IMR-90 (cell line): ENCODE data around the gene ZNF418. TPM values are rescaled to one million over a fixed set of nuclear protein-coding genes. Genes with fewer than 3 reads are reported as not detected.

Experiments
- ATAC-seq: fragments of 200-7000 bp; cut with Tn5 transposase; 2 replicates; pipeline ENCODE4 v1.9.1; 2020; ENCODE audit warnings: low read depth, mild to moderate bottlenecking, moderate library complexity
- BruUV-seq: library from RNA; stranded (reverse); fragments of 400-500 nt; replicated peaks from 2 replicates; lab custom pipeline; 2021; lab: Mats Ljungman, UMichigan
- CTCF ChIA-PET: fragments of 300-600 bp; formaldehyde crosslinking; extraction: SDS; loops from one replicate; lab custom pipeline; 2021; ENCODE audit warnings: antibody characterized with exemption; lab: Yijun Ruan, JAX
- POLR2A ChIA-PET: fragments of 300-600 bp; sonication (Branson Sonifier 250); formaldehyde crosslinking; loops from one replicate; lab custom pipeline; 2022; ENCODE audit warnings: antibody characterized with exemption; ENCODE audit not compliant: unreplicated experiment; lab: Charles Lee
- DNase-seq: peaks from one replicate; pipeline ENCODE4 v3.0.0; 2013
- H2AFZ ChIP-seq: replicated peaks from 2 replicates; pipeline ENCODE3; 2013; ENCODE audit warnings: low read length, mild to moderate bottlenecking; ENCODE audit not compliant: poor library complexity
- H2AK5ac ChIP-seq: 2 replicates; pipeline ENCODE4 v1.6.1; 2013; ENCODE audit warnings: low read depth, low read length, inconsistent platforms
- H2AK9ac ChIP-seq: replicated peaks from 2 replicates; pipeline ENCODE3; 2013; ENCODE audit warnings: mild to moderate bottlenecking, low read depth, low read length, moderate library complexity; ENCODE audit not compliant: poor library complexity
- H2BK120ac ChIP-seq: 2 replicates; pipeline ENCODE4 v1.6.1; 2013; ENCODE audit warnings: low read depth, low read length, inconsistent platforms
- H2BK15ac ChIP-seq: 3 replicates; pipeline ENCODE4 v1.6.1; 2013; ENCODE audit warnings: low read depth, low read length, inconsistent platforms
- H2BK20ac ChIP-seq: 2 replicates; pipeline ENCODE4 v1.6.1; 2013; ENCODE audit warnings: low read depth, mild to moderate bottlenecking, inconsistent platforms, low read length, moderate library complexity
- H2BK5ac ChIP-seq: 2 replicates; pipeline ENCODE4 v1.6.1; 2013; ENCODE audit warnings: mild to moderate bottlenecking, low read depth, low read length, inconsistent platforms; ENCODE audit not compliant: poor library complexity, severe bottlenecking
- H3K14ac ChIP-seq: replicated peaks from 2 replicates; pipeline ENCODE4 v1.6.1; 2013; ENCODE audit warnings: low read depth, low read length, inconsistent platforms
- H3K18ac ChIP-seq: 2 replicates; pipeline ENCODE4 v1.6.1; 2013; ENCODE audit warnings: low read depth, low read length, control low read depth
- H3K23ac ChIP-seq: 2 replicates; pipeline ENCODE4 v1.6.1; 2013; ENCODE audit warnings: low read depth, low read length, inconsistent platforms
- H3K27ac ChIP-seq: 2 replicates; pipeline ENCODE4 v1.5.1; 2013; ENCODE audit warnings: mild to moderate bottlenecking, control low read depth, low read length; ENCODE audit not compliant: insufficient read depth
- H3K27me3 ChIP-seq: 2 replicates; pipeline ENCODE4 v1.6.1; 2013; ENCODE audit warnings: low read length; ENCODE audit not compliant: control insufficient read depth, insufficient read depth
- H3K36me3 ChIP-seq: 2 replicates; pipeline ENCODE4 v1.6.1; 2013; ENCODE audit warnings: low read length, mixed read lengths; ENCODE audit not compliant: control insufficient read depth, insufficient read depth
- H3K4ac ChIP-seq: 2 replicates; pipeline ENCODE4 v1.6.1; 2013; ENCODE audit warnings: low read depth, low read length, inconsistent platforms
- H3K4me1 ChIP-seq: 2 replicates; pipeline ENCODE4 v1.6.1; 2013; ENCODE audit warnings: low read length, mixed read lengths; ENCODE audit not compliant: control insufficient read depth, insufficient read depth
- H3K4me2 ChIP-seq: 2 replicates; pipeline ENCODE4 v1.6.1; 2013; ENCODE audit warnings: low read depth, mild to moderate bottlenecking, control low read depth, low read length, moderate library complexity
- H3K4me3 ChIP-seq: 2 replicates; pipeline ENCODE4 v1.5.1; 2013; ENCODE audit warnings: low read depth, mild to moderate bottlenecking, control low read depth, low read length, moderate library complexity; ENCODE audit not compliant: insufficient read depth
- H3K56ac ChIP-seq: 2 replicates; pipeline ENCODE4 v1.6.1; 2013; ENCODE audit warnings: low read length, inconsistent platforms; ENCODE audit not compliant: insufficient read depth; ENCODE audit errors: extremely low read depth
- H3K79me1 ChIP-seq, 2 experiments: 2 replicates each; pipeline ENCODE4 v1.6.1; 2013; ENCODE audit warnings: low read length in 2 of 2, inconsistent platforms in 1 of 2, low read depth in 1 of 2
- H3K9ac ChIP-seq: 2 replicates; pipeline ENCODE4 v1.6.1; 2013; ENCODE audit warnings: low read depth, low read length, control low read depth
- H3K9me1 ChIP-seq: 2 replicates; pipeline ENCODE4 v1.6.1; 2013; ENCODE audit warnings: low read length, inconsistent platforms; ENCODE audit not compliant: insufficient read depth
- H3K9me3 ChIP-seq: 2 replicates; pipeline ENCODE4 v1.6.1; 2013; ENCODE audit warnings: low read length; ENCODE audit not compliant: control insufficient read depth, insufficient read depth
- H4K20me1 ChIP-seq: 2 replicates; pipeline ENCODE4 v1.6.1; 2013; ENCODE audit warnings: low read length, inconsistent platforms; ENCODE audit not compliant: insufficient read depth
- H4K5ac ChIP-seq: 2 replicates; pipeline ENCODE4 v1.6.1; 2013; ENCODE audit warnings: mild to moderate bottlenecking, low read depth, low read length, control low read depth
- H4K8ac ChIP-seq, 2 experiments: 2 replicates each; pipeline ENCODE4 v1.6.1; 2013; ENCODE audit warnings: low read depth in 2 of 2, low read length in 2 of 2, control low read depth in 1 of 2, inconsistent platforms in 1 of 2
- H4K91ac ChIP-seq: 2 replicates; pipeline ENCODE4 v1.6.1; 2013; ENCODE audit warnings: low read depth, low read length, inconsistent platforms; ENCODE audit not compliant: insufficient read depth
- ELK1 ChIP-seq: fragments of 150-350 bp; IDR thresholded peaks from 2 replicates; pipeline ENCODE4 v1.6.1; 2016; ENCODE audit warnings: low read depth, mild to moderate bottlenecking, low read length, moderate library complexity, borderline replicate concordance
- SMC3 ChIP-seq: fragments of 150-350 bp; IDR thresholded peaks from 2 replicates; pipeline ENCODE4 v1.6.1; 2016; ENCODE audit warnings: low read depth, mild to moderate bottlenecking, antibody characterized with exemption, low read length, moderate library complexity
- WGBS, 2 experiments: methylation state at CpG; one replicate each; pipeline versions ENCODE4 v1.1.5 to v1.1.7; 2013; ENCODE audit warnings: missing lambda C conversion rate in 2 of 2; ENCODE audit not compliant: insufficient read length in 1 of 2; ENCODE audit errors: extremely low coverage in 2 of 2; 5-methylcytosine and 5-hydroxymethylcytosine counted together
- dilution Hi-C: fragments of 300-500 bp; cut with HindIII; formaldehyde crosslinking; loops from one replicate; pipeline ENCODE4 v1.14.3; 2018; ENCODE audit warnings: low sequenced_read_pairs; ENCODE audit not compliant: unreplicated experiment
- in situ Hi-C: fragments of 300-500 bp; cut with MboI; formaldehyde crosslinking; loops from 3 replicates; pipeline ENCODE4 v1.14.3; 2019; ENCODE audit warnings: low sequenced_read_pairs, inconsistent platforms, mixed read lengths
- intact Hi-C: fragments of 100-400 bp; cut with micrococcal nuclease; formaldehyde crosslinking; loops from 2 replicates; pipeline ENCODE4 v1.10.0; 2022
- polyA plus RNA-seq, 3 experiments: library from polyadenylated mRNA; depleted of rRNA; stranded (reverse); fragments of >200 nt; gene quantifications; 2 replicates each; pipeline ENCODE4 v1.2.3, GENCODE V29; 2012; ENCODE audit warnings: low replicate concordance in 1 of 3
- total RNA-seq: library from RNA; depleted of rRNA; stranded (reverse); fragments of >200 nt; gene quantifications from 2 replicates; pipeline ENCODE4 v1.2.3, GENCODE V29; 2012

The ZNF418 gene
- total and polyA plus RNA-seq, 2 of the 4 experiments (the other 2 are of a cell fraction): 2.1 to 3.4 TPM

- Histone ChIP-seq H3K14ac (no peak overlapping the region), H3K9me1 (no peaks in the 10 kb centered on the region), H3K9me3 (peaks cover 24% of the 10 kb centered on the region), H2BK120ac (no peak overlapping the region), H3K56ac (no peak overlapping the region), H2BK5ac (no peak overlapping the region), H3K4ac (no peak overlapping the region), H4K20me1 (no peaks in the 10 kb centered on the region), H3K9ac (no peak overlapping the region), H3K27ac (no peak overlapping the region), H2AK5ac (no peak overlapping the region), H3K79me1 (peaks cover 5 to 16% of the 10 kb centered on the region in 2 experiments; a peak in 3 of 4 replicates), H4K91ac (no peak overlapping the region), H3K4me1 (peaks cover 2% of the 10 kb centered on the region; the same call in 1 of the 2 replicates), H2BK20ac (no peak overlapping the region), H3K4me3 (no peak overlapping the region), H3K4me2 (no peak overlapping the region), H4K5ac (no peak overlapping the region), H2AK9ac (no peak overlapping the region), H2BK15ac (no peak overlapping the region), H3K23ac (no peak overlapping the region), H4K8ac (no peak overlapping the region), H3K36me3 (peaks cover 13% of the 10 kb centered on the region), H3K18ac (no peak overlapping the region), H3K27me3 (no peaks in the 10 kb centered on the region), H2AFZ (no peak overlapping the region)
- in situ Hi-C loops: no loop called here
- ATAC-seq: no peak
- ChIA-PET POLR2A (no interaction called here), CTCF (interaction anchor here (0.6 to 1.0 kb wide), 2 partner anchors 9 to 13 kb away, joined by 3 to 4 read pairs; no protein-coding TSS in a partner anchor)
- dilution Hi-C loops: no loop called here
- intact Hi-C loops: no loop called here
- TF ChIP-seq ELK1 (no peak), SMC3 (no peak)
- no TSS peak for BruUV-seq
- WGBS, 2 experiments: no CpG with 5 or more reads among the region's 12 CpGs
- DNase-seq: no peak
These were observed 529 bp upstream of the ZNF418 start for GRCh38 chr19:57935731-57936130.
